Stimulated activated CD8-positive, alpha-beta memory T cell treated with anti-CD3 and anti-CD28 coated beads, Interleukin-12 subunit alpha, Interleukin-12 subunit beta, amount 100 ng/mL, for 4 hours (primary cell): ENCODE results near the gene ANKRD13D.
A peak's percentile ranks its signal among the peaks of the same experiment; 100 is the strongest.

Experiments
- DNase-seq: peaks from one replicate; pipeline ENCODE4 v3.0.0-alpha.2; 2020; ENCODE audit warnings: low read depth

The ANKRD13D gene

GRCh38 chr11:67261946-67262681, 27.0 kb upstream of the ANKRD13D start:
- DNase-seq: no peak

GRCh38 chr11:67262731-67263675, 26.1 kb upstream of the ANKRD13D start:
- DNase-seq: no peak

- no peak for DNase-seq
Observed at GRCh38 chr11:67264260-67264659, 24.8 kb upstream of the ANKRD13D start.

GRCh38 chr11:67264877-67265632, 24.0 kb upstream of the ANKRD13D start:
- no peak for DNase-seq

GRCh38 chr11:67265633-67266448, 23.3 kb upstream of the ANKRD13D start:
- peak; percentile 63 for DNase-seq

GRCh38 chr11:67266449-67267187, 22.5 kb upstream of the ANKRD13D start, which contains the start of gene GRK2:
Gene GRK2, plus strand, starts transcription at chr11:67266473. Its CDS starts 227 bp downstream, at chr11:67266700.
- DNase-seq: no peak

GRCh38 chr11:67267188-67268080, 21.7 kb upstream of the ANKRD13D start:
- no peak for DNase-seq

GRCh38 chr11:67268081-67268961, 20.8 kb upstream of the ANKRD13D start:
- no peak for DNase-seq

GRCh38 chr11:67268962-67269268, 20.2 kb upstream of the ANKRD13D start:
- no peak for DNase-seq

- no peak for DNase-seq
Observed at GRCh38 chr11:67269401-67270255, 19.5 kb upstream of the ANKRD13D start.

- DNase-seq: no peak
Observed at GRCh38 chr11:67270256-67271204, 18.6 kb upstream of the ANKRD13D start.

GRCh38 chr11:67271205-67271540, 17.9 kb upstream of the ANKRD13D start:
- DNase-seq: no peak

GRCh38 chr11:67271541-67272284, 17.4 kb upstream of the ANKRD13D start:
- DNase-seq: no peak

- no peak for DNase-seq
Observed at GRCh38 chr11:67272327-67273259, 16.5 kb upstream of the ANKRD13D start.
